ENCODE data around the gene TTC32. TPM values are rescaled to one million over a fixed set of nuclear protein-coding genes. Genes with fewer than 3 reads are reported as not detected.

TTC32 gene
- total RNA-seq, 4 donors from 2014 or later = 15.2 to 30.5 (median 21.4) TPM

DNA sequence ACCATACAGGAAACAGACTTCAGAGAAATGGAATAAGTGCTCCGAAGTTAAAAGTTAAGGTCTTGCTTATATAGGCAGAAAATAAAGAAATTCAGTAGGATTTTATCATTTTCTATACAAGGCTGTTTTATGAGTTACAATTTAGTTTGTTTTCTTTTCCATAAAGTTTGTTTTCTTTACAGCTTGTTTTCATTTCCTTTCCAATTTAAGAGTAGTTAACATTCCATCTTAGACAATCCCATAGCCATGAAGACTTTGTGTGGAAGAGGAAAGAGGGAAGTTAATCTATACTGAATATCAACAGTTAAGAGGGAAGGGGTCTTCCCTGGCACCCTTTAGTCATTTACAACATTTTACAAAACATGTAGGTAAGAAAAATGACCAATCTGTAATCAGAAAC, 26.5 kb downstream of the TTC32 start:
- Histone ChIP-seq H3K4me3 (no peak overlapping the region), H3K27ac (no peak overlapping the region), H3K9me3 (no peaks in the 10 kb centered on the region), H3K36me3 (no peaks in the 10 kb centered on the region), H3K27me3 (no peaks in the 10 kb centered on the region), H3K4me1 (no peaks in the 10 kb centered on the region)
- no peak for TF ChIP-seq POLR2A (IDR thresholded peaks at IDR 0.05)
- TF ChIP-seq, protein P1, sequence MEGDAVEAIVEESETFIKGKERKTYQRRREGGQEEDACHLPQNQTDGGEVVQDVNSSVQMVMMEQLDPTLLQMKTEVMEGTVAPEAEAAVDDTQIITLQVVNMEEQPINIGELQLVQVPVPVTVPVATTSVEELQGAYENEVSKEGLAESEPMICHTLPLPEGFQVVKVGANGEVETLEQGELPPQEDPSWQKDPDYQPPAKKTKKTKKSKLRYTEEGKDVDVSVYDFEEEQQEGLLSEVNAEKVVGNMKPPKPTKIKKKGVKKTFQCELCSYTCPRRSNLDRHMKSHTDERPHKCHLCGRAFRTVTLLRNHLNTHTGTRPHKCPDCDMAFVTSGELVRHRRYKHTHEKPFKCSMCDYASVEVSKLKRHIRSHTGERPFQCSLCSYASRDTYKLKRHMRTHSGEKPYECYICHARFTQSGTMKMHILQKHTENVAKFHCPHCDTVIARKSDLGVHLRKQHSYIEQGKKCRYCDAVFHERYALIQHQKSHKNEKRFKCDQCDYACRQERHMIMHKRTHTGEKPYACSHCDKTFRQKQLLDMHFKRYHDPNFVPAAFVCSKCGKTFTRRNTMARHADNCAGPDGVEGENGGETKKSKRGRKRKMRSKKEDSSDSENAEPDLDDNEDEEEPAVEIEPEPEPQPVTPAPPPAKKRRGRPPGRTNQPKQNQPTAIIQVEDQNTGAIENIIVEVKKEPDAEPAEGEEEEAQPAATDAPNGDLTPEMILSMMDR (IDR thresholded peaks at IDR 0.05) = no peak
- no peak for DNase-seq

DNA sequence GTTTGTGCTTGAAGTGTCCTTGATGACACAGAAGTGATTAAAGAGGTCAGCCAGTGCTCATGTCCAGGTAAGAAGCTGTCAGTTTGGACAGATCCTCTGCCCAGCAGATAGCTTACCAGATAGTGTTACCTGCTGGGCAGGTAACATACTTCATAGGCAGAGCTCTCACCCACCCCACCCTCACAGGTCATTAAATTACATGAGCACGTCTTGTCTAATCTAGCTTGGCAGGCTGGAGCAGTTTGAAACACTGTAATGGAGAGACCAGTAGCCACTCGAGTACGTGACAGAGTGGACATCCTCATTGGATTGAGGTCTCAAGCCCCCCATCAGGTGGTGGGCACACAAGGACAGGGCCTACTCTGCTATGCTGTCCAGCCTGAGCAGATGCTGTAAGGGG, 27.1 kb downstream of the TTC32 start:
- no peaks in the 10 kb centered on the region for H3K27me3 ChIP-seq
- no peaks in the 10 kb centered on the region for H3K9me3 ChIP-seq
- H3K27ac ChIP-seq = no peak overlapping the region
- H3K4me3 ChIP-seq = no peak overlapping the region
- no peaks in the 10 kb centered on the region for H3K4me1 ChIP-seq
- TF ChIP-seq POLR2A (IDR thresholded peaks at IDR 0.05) = no peak
- TF ChIP-seq, protein P1 (IDR thresholded peaks at IDR 0.05) = no peak
- H3K36me3 ChIP-seq = no peaks in the 10 kb centered on the region
- DNase-seq = peak in 1 of 3 donors; percentile 5

DNA sequence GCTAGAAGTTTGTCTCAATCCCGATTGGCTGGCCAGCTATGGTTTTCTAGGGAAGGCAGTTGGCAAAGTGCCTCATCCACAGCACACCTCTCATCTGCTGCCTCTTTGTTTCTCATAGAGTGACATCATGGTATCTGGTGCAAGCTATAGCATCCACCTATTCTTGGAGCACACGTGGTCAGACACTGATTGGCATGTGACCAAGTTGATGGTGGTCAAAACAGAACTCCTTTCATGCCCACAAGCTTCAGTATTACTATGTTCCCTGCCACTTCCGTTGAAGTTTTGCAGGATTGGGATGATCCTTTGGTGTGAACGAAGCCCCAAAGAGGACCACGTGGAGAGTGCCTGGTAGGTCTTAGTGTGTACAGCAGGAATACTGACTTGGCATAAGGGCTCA, 28.8 kb downstream of the TTC32 start:
- TF ChIP-seq, protein P1 (IDR thresholded peaks at IDR 0.05) = no peak
- TF ChIP-seq POLR2A (IDR thresholded peaks at IDR 0.05) = no peak
- Histone ChIP-seq H3K36me3 (no peaks in the 10 kb centered on the region), H3K4me1 (peaks cover 0 to 8% (median 4%) of the 10 kb centered on the region in 4 donors), H3K27me3 (no peaks in the 10 kb centered on the region), H3K27ac (no peak overlapping the region), H3K4me3 (no peak overlapping the region), H3K9me3 (no peaks in the 10 kb centered on the region)
- DNase-seq = peak in 1 of 3 donors; percentile 15

DNA sequence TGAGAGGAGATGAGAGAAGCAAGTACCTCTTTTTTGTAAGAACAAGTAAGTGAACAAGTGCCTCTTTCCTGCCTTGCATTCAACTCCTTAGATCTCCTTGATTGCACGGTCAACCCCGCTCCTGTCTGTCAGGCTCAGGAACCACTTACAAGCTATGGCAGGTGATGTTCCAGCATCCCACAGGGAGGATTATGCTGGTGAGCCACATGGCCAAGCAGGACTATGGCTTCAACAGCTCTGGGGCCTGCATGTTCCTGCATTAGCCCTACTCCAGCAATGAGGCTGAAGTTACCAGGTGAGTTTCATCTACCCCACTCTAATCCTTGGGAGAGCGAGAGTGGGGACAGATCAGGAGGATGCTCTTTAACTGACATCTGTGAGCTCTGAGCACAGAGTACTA, 29.5 kb downstream of the TTC32 start:
- TF ChIP-seq POLR2A (IDR thresholded peaks at IDR 0.05) = no peak
- TF ChIP-seq, protein P1 (IDR thresholded peaks at IDR 0.05) = no peak
- Histone ChIP-seq H3K4me3 (no peak overlapping the region), H3K36me3 (no peaks in the 10 kb centered on the region), H3K27me3 (no peaks in the 10 kb centered on the region), H3K27ac (no peak overlapping the region), H3K9me3 (no peaks in the 10 kb centered on the region), H3K4me1 (peaks cover 0 to 9% (median 4%) of the 10 kb centered on the region in 4 donors)
- peak in 2 of 3 donors; percentile 7 to 30 for DNase-seq

DNA sequence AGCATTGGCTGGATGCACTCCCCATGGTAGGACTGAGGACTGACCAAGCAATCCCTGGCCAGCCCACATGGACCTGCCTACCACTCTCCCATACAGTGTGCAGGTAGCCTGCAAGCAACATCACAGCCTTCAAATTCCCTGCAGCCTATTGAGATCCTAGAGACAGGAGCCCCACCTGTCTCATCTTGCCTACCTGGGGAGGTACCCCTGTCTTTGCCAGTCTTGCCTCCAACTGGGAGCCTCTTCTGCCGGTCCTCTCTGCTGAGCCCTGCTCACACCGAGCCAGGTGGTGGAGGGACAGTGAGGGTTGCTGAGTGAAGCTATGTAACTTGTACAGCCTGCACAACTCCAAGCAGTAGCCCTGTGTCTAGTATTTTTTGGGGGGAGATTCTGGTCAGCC, 29.9 kb downstream of the TTC32 start:
- no peaks in the 10 kb centered on the region for H3K36me3 ChIP-seq

More for the DNA sequence above, 29.9 kb downstream of the TTC32 start:
- Histone ChIP-seq H3K27ac (no peak overlapping the region), H3K27me3 (no peaks in the 10 kb centered on the region), H3K9me3 (no peaks in the 10 kb centered on the region), H3K4me1 (peaks cover 0 to 9% (median 4%) of the 10 kb centered on the region in 4 donors), H3K4me3 (no peak overlapping the region)
- no peak for TF ChIP-seq POLR2A (IDR thresholded peaks at IDR 0.05)
- TF ChIP-seq, protein P1 (IDR thresholded peaks at IDR 0.05) = no peak
- DNase-seq = peak in 2 of 3 donors; percentile 17 to 21
